PFSK-1 (cell line): ENCODE measurements around the gene LBHD1.

Experiments
- FOXP2 ChIP-seq: optimal IDR thresholded peaks from 2 replicates; pipeline ENCODE3; 2011; ENCODE audit warnings: borderline replicate concordance, control low read depth, inconsistent platforms; ENCODE audit not compliant: insufficient read depth; ENCODE audit errors: extremely low read length, extremely low read depth
- POLR2AphosphoS5 ChIP-seq: IDR thresholded peaks from 2 replicates; pipeline ENCODE4 v1.6.1; 2012; ENCODE audit warnings: low read depth, mild to moderate bottlenecking, control low read depth, low read length, moderate library complexity
- REST ChIP-seq, 2 experiments: IDR thresholded peaks; 2 replicates each; pipeline versions ENCODE4 v1.6.1 to v1.8.0; 2011 to 2012; ENCODE audit warnings: low read depth in 2 of 2, low read length in 2 of 2, control low read depth in 1 of 2, inconsistent platforms in 1 of 2, mild to moderate bottlenecking in 1 of 2, moderate library complexity in 1 of 2; ENCODE audit not compliant: insufficient read depth in 1 of 2
- SIN3A ChIP-seq: IDR thresholded peaks from 2 replicates; pipeline ENCODE4 v1.6.1; 2012; ENCODE audit warnings: mild to moderate bottlenecking, low read length, moderate library complexity, borderline replicate concordance; ENCODE audit not compliant: insufficient read depth
- TAF1 ChIP-seq: IDR thresholded peaks from 2 replicates; pipeline ENCODE4 v1.6.1; 2012; ENCODE audit warnings: low read length, control low read depth, borderline replicate concordance; ENCODE audit not compliant: insufficient read depth

- TF ChIP-seq POLR2AphosphoS5 (0 out of 2 replicates have a peak, but pooled peaks have one; percentile 2), SIN3A (no peak), FOXP2 (no peak), REST (IDR thresholded peaks at IDR 0.05; ENCODE audit: insufficient read depth in 1 of 2, low read depth in 2 of 2, low read length in 2 of 2) (no peak), TAF1 (no peak)
Measured at GRCh38 chr11:62712861-62713260, 40.8 kb upstream of the LBHD1 start.
